NB4 (cell line): ENCODE data around the gene SCN7A.
"Not testable (repeated sequence)": the region's sequence is repeated elsewhere in the genome, so short reads cannot be mapped to it uniquely, and the experiment has no call there.

Experiments used
- DNase-seq: peaks from one replicate; pipeline ENCODE4 v3.0.0; 2010; ENCODE audit warnings: low read depth
- H3K4me3 ChIP-seq: one replicate; pipeline ENCODE4 v1.5.1; 2011; ENCODE audit warnings: mild to moderate bottlenecking, low read depth, low read length, moderate library complexity
- MYC ChIP-seq: IDR thresholded peaks from 2 replicates; pipeline ENCODE4 v1.6.1; 2011; ENCODE audit warnings: low read depth, low read length
- POLR2A ChIP-seq: IDR thresholded peaks from 2 replicates; pipeline ENCODE4 v1.6.1; 2011; ENCODE audit warnings: mild to moderate bottlenecking; ENCODE audit not compliant: insufficient read length; ENCODE audit errors: extremely low read depth
- TF ChIP-seq, protein P1 (sequence below): IDR thresholded peaks from 2 replicates; pipeline ENCODE4 v1.6.1; 2011; ENCODE audit warnings: low read depth, low read length
- TF ChIP-seq, protein P2 (sequence below): IDR thresholded peaks from one replicate; pipeline ENCODE4 v1.5.1; 2012; ENCODE audit warnings: low read depth, low read length

The SCN7A gene

DNA sequence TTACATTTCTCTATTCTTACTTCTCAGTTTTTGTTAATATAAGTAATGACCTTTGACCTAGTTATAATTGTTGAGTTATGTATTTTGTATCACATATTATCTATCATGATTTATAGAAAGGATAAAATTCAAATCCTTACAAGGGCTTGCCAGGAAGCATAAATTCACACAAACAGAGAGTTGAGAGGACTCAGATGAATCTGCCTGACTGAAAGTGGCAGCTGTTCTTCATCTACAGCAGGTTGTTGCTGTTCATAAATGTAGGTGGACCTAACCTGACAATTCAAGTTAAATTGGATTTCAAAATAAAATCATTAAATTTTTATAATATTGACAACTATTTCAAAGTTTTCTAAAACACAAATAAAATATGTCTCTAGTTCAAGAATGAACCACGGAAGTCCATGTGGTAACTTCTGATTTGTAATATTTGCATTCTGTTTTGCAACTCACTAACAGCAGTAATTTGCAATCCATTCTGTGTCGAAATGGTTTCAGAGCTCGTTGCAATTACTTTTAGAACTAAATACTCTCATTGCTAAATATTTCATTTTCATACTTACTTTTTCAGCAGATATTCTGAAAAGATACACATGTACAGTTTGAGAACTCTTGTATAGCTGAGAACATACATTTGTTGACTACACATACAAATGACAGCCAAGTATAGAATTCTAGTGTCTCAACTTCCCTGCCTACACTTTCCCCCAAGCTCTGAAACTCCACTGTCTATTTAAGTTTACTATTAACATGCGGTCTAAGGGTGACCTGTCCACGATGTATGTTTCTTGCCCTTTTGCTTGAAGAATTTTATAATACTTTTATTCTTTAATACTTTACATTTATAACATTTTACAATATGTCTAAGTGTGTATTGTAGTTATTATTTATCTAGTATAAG is 25.7 kb downstream of the SCN7A start:
- TF ChIP-seq MYC = 0 out of 2 replicates have a peak, but pooled peaks have one; percentile 23
- no peak for TF ChIP-seq POLR2A
- DNase-seq = peak; percentile 71
- H3K4me3 ChIP-seq = peak overlapping the region; percentile 27

DNA sequence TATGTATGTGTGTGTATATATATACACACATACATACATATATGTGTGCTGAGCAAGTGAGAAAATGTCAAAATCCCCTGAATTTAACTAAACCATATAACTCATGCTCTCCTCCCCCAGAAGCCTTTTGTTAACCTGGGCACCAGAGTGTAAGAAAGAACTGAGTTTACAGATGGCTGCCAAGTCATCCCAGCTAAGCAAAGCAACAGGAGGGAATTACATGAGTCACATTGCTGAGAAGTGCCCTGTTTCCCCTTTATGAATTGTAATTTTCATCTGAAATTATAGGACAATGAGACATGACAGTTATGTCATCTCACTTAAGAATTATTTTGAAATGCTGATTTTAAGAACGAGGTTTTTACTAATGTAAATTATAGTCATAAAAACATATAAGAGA is 29.9 kb downstream of the SCN7A start:
- no peak for DNase-seq
- H3K4me3 ChIP-seq = no peak overlapping the region
- TF ChIP-seq MYC = no peak
- TF ChIP-seq, protein P1, sequence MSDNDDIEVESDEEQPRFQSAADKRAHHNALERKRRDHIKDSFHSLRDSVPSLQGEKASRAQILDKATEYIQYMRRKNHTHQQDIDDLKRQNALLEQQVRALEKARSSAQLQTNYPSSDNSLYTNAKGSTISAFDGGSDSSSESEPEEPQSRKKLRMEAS = no peak
- TF ChIP-seq, protein P2, sequence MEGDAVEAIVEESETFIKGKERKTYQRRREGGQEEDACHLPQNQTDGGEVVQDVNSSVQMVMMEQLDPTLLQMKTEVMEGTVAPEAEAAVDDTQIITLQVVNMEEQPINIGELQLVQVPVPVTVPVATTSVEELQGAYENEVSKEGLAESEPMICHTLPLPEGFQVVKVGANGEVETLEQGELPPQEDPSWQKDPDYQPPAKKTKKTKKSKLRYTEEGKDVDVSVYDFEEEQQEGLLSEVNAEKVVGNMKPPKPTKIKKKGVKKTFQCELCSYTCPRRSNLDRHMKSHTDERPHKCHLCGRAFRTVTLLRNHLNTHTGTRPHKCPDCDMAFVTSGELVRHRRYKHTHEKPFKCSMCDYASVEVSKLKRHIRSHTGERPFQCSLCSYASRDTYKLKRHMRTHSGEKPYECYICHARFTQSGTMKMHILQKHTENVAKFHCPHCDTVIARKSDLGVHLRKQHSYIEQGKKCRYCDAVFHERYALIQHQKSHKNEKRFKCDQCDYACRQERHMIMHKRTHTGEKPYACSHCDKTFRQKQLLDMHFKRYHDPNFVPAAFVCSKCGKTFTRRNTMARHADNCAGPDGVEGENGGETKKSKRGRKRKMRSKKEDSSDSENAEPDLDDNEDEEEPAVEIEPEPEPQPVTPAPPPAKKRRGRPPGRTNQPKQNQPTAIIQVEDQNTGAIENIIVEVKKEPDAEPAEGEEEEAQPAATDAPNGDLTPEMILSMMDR = no peak
- TF ChIP-seq POLR2A = no peak

DNA sequence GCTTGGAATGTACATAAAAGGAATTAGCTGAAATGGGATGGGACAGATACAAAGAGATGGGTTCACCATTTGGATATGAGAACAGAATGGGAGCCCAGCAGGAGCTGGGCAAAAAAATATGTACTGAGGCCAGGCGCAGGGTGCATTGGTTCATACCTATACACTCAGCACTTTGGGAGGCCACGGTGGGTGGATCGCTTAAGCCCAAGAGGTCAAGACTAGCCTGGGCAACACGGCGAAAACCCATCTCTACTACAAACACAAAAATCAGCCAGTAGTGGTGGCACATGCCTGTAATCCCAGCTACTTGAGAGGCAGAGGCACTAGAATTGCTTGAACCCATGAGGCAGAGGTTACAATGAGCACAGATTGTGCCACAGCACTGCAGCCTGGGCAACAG is 30.4 kb downstream of the SCN7A start:
- DNase-seq = no peak
- TF ChIP-seq, protein P1 = no peak
- no peak for TF ChIP-seq MYC
- TF ChIP-seq POLR2A = no peak
- TF ChIP-seq, protein P2 = no peak
- no peak overlapping the region for H3K4me3 ChIP-seq

DNA sequence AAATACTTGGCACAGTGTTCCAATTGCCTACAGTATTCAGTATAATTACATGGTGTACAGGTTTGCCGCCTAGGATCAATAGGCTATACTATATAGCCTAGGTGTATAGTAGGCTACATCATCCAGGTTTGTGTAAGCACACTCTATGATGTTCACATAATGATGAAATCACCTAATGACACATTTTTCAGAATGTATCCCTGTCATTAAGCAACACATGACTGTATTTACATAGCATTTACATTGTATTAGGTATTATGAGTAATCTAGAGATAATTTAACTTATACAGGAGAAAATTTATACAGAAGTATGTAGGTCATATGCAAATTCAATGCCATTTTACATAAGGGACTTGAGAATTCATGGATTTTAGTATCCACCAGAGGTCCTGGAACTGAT is 35.4 kb downstream of the SCN7A start:
- DNase-seq = no peak
- no peak overlapping the region for H3K4me3 ChIP-seq
- TF ChIP-seq, protein P2 = no peak
- TF ChIP-seq, protein P1 = no peak
- TF ChIP-seq POLR2A (no peak), MYC (no peak)

DNA sequence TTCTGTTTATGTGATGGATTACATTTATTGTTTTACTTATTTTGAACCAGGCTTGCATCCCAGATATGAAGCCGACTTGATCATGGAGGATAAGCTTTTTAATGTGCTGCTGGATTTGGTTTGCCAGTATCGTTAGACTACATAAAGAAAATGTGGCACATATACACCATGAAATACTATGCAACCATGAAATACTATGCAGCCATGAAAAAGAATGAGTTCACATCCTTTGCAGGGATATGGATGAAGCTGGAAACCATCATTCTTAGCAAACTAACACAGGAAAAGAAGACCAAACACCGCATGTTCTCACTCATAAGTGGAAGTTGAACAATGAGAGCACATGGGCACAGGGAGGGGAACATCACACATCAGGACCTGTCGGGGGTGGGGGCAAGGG is 38.2 kb downstream of the SCN7A start:
- not testable (repeated sequence) for DNase-seq, H3K4me3 ChIP-seq

DNA sequence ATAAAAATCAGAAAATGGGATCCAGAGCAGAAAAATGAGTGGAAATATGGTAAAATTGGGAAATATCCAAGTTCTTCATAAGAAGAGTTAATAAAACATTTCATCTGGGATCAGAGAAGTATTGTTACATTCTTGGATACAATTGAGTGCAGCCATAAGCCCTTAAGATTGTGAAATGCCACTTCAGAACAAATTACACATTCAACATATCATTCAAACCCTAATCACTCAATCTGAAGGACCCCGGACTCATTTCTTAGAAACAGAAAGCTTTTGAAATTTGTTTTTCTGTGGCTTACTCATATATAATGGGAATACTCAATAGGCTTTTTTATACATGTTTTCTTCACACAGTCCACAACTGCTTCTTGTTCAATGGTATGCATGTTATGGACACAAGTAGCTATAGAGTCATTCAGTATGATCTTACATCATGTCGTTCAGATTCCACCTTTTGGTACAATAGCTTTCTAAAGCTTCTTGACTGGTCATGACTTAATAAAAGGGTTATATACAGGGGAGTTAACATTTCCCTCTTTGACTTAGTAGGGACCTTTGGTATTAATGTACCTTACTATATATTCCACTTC is 39.9 kb downstream of the SCN7A start:
- TF ChIP-seq, protein P2 = no peak
- TF ChIP-seq MYC (no peak), POLR2A (no peak)
- TF ChIP-seq, protein P1 = no peak
- no peak overlapping the region for H3K4me3 ChIP-seq
- DNase-seq = no peak

DNA sequence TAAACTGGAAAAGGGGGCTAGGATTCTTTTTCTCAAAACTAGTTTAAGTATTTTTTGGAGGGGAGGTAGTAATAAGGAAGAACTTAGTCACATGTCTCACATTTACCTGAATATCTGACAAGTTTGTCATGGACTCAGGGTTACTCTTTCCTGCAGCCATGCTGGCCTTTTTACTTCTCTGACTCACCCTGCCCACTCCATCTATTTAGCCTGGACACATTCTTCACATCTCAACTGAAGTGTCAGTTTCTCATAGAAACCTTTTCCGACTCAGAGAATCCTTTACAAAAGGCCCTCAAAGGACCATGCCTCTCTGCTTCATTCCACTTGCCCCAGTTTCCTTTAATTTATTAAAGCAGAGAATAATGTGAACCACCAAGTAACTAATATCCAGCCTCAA is 42.6 kb downstream of the SCN7A start:
- TF ChIP-seq, protein P2 = no peak
- TF ChIP-seq, protein P1 = no peak
- DNase-seq = no peak
- no peak overlapping the region for H3K4me3 ChIP-seq
